NCI-H446 treated with DMSO at 0.1 percent for 48 hours (cell line): ENCODE data around the gene THRA.

Experiments used
- DNase-seq: peaks from one replicate; lab custom pipeline; 2025; lab: John Stamatoyannopoulos, UW

The THRA gene, protein sequence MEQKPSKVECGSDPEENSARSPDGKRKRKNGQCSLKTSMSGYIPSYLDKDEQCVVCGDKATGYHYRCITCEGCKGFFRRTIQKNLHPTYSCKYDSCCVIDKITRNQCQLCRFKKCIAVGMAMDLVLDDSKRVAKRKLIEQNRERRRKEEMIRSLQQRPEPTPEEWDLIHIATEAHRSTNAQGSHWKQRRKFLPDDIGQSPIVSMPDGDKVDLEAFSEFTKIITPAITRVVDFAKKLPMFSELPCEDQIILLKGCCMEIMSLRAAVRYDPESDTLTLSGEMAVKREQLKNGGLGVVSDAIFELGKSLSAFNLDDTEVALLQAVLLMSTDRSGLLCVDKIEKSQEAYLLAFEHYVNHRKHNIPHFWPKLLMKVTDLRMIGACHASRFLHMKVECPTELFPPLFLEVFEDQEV

DNA sequence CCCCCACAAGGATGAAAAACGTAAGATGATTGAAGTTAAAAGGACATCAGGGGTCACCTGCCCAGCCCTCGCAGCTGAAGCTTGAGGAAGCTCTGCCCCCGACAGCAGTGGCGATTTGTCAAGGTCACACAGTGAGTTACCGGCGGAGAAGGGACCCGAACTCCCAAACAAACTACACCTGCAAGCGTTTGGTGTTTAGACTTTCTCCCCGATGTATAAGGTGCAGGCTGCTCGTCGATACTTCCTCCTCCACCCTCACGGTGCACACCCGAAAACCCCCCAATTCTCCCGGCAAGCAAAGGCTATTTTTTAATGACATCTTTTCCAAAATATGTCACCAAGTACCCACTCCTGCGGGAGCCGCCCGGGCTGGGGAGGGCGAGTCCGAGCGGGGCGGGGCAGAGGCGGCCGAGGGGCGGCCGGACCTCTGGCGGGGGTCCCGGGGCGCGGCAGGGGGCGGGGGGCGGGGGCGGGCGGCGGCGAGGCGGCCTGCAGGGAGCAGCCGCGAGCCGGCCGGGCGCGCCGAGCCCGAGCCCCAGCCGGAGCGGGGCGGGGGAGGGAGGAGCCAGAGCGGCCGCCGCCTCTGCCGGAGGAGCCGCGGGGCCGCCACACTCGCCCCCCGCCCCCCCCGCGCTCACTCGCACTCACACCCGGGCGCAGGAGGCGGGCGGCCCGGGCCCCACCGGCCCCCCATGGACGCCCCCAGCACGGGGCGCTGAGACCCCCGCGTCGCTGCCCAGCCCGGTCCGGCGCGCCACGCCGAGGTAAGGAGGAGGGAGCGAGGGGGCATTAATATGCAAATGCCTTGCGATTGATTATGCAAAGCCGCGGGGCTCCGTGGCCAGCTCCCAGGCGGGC lies at the start of gene THRA:
THRA (plus strand) TSS at position 637 of the 858 bp plus-strand sequence. CDS start 11,524 bp downstream, outside the sequence.
- no peak for DNase-seq

DNA sequence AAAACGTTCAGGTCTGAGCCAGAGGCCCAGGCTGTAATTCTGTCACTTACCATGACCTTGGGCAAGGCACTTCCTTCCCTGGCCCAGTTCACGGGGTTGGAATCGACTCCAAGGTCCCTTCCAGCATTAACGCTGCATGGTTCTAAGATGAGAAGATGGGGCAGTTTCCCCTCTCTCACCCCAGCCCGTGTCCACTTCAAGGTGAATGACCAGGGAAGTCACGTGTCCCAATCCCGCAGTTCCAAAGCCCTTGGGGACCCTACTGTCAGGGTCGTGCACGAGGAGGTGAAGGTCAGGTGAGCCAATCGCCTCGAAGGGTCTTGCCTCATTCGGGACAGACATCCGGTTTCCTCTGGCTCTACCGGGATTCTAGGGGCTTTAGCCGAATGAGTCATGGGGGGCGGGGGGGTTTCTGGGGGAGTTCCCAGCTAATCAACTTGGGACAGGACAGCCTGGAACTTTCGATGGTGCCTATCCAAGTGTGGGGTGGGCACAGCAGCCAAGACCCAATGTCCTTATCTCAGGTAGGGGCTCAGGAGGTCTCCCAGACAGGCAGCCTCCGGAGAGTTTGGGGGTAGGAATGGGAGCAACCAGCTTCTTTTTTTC lies 48.3 kb upstream of the THRA start:
- no peak for DNase-seq

DNA sequence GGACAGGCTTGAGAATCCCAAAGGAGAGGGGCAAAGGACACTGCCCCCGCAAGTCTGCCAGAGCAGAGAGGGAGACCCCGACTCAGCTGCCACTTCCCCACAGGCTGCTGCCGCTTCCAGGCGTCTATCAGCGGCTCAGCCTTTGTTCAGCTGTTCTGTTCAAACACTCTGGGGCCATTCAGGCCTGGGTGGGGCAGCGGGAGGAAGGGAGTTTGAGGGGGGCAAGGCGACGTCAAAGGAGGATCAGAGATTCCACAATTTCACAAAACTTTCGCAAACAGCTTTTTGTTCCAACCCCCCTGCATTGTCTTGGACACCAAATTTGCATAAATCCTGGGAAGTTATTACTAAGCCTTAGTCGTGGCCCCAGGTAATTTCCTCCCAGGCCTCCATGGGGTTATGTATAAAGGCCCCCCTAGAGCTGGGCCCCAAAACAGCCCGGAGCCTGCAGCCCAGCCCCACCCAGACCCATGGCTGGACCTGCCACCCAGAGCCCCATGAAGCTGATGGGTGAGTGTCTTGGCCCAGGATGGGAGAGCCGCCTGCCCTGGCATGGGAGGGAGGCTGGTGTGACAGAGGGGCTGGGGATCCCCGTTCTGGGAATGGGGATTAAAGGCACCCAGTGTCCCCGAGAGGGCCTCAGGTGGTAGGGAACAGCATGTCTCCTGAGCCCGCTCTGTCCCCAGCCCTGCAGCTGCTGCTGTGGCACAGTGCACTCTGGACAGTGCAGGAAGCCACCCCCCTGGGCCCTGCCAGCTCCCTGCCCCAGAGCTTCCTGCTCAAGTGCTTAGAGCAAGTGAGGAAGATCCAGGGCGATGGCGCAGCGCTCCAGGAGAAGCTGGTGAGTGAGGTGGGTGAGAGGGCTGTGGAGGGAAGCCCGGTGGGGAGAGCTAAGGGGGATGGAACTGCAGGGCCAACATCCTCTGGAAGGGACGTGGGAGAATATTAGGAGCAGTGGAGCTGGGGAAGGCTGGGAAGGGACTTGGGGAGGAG lies 47.5 kb upstream of the THRA start, which contains the start of gene CSF3:
CSF3 (plus strand) TSS at position 436 of the 993 bp plus-strand sequence; CDS start at position 471, 35 bp downstream.
- DNase-seq = no peak

DNA sequence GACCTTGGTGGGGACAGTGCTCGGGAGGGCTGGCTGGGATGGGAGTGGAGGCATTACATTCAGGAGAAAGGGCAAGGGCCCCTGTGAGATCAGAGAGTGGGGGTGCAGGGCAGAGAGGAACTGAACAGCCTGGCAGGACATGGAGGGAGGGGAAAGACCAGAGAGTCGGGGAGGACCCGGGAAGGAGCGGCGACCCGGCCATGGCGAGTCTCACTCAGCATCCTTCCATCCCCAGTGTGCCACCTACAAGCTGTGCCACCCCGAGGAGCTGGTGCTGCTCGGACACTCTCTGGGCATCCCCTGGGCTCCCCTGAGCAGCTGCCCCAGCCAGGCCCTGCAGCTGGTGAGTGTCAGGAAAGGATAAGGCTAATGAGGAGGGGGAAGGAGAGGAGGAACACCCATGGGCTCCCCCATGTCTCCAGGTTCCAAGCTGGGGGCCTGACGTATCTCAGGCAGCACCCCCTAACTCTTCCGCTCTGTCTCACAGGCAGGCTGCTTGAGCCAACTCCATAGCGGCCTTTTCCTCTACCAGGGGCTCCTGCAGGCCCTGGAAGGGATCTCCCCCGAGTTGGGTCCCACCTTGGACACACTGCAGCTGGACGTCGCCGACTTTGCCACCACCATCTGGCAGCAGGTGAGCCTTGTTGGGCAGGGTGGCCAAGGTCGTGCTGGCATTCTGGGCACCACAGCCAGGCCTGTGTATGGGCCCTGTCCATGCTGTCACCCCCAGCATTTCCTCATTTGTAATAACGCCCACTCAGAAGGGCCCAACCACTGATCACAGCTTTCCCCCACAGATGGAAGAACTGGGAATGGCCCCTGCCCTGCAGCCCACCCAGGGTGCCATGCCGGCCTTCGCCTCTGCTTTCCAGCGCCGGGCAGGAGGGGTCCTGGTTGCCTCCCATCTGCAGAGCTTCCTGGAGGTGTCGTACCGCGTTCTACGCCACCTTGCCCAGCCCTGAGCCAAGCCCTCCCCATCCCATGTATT lies 46.5 kb upstream of the THRA start:
- DNase-seq = no peak

DNA sequence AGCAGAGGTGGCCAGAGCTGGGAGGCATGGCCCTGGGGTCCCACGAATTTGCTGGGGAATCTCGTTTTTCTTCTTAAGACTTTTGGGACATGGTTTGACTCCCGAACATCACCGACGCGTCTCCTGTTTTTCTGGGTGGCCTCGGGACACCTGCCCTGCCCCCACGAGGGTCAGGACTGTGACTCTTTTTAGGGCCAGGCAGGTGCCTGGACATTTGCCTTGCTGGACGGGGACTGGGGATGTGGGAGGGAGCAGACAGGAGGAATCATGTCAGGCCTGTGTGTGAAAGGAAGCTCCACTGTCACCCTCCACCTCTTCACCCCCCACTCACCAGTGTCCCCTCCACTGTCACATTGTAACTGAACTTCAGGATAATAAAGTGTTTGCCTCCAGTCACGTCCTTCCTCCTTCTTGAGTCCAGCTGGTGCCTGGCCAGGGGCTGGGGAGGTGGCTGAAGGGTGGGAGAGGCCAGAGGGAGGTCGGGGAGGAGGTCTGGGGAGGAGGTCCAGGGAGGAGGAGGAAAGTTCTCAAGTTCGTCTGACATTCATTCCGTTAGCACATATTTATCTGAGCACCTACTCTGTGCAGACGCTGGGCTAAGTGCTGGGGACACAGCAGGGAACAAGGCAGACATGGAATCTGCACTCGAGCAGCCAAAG lies 45.2 kb upstream of the THRA start:
- no peak for DNase-seq

DNA sequence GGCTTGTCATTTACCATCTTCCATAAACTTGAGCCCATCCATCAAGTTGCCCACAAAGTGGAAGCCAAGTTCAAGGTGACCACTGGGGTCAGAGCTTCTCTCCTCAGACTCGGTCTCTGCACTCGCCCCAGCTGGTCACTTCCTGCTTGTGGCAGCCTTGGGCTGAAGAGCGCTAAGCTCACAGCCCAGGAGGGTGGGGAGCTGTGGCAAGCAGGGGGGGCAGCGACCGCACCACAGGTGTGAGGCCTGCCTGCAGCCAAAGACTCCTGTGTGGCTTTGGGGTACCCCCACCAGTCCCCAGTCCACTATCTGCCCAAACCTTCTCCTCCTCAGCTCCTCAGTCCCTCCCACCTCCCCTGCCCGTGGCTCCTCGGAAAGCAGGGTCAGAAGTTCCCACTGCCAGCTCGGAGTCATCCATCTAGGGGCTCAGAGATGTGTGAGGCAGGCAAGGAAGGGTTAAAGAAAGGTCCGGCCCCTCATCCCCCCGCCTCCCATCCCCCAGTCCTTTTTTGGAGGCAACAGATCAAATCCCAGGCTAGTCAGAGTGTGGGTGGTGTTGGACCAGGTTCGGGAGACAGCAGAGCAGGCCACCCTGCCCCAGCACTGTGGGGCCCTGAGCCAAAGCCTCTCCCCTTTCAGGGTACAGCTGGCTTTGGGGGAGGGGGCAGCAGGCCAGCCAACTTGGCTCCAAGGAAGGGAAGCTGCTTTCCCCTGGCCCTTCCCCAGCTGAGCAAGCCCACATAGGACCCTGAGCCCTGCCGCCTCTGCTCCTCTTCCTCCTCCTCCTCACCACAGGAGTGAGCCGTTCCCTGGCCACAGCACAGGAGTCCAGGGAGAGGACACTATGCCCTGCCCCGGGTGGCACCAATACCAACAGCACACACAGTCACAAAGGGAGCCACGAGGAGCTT lies 44.3 kb upstream of the THRA start:
- DNase-seq = no peak

DNA sequence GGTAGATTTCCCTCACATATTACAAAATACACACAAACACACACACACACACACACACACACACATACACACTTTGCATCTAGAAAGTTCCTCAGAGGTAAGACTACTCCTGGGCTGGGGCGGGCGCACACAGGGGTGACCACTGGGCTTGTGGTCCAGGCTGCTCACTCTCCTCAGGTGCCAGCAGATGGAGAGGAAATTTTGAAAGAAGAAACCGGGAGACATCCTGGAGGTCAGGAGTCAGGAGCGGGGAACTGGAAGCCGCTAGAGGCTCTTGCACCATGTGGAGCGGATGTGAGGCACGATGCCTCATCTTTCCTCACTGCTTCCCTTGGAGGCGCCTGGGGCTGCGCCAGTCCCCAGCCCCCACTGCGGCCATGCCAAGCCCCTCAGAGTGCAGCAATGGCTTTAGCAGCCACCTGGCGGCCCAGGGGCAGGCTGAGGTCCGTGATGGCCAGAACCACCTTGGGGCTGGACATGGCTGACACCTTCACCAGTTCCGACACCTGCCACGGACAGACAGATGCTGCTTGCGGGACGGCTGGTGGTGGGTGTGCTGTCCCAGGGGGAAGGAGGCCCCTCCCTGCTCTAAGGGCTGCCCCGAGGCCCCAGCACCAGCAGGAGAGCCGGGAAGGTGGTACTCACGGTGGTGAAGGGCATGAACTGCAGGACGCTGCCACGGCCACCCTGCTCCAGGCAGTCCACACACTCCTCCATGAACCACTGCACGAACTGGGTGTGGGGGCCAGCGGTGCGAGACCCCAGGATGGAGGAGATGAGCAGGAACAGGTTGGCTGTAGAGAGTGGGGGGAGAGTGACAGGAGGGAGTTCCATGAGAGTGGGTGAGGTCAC lies 43.4 kb upstream of the THRA start:
- DNase-seq = no peak

DNA sequence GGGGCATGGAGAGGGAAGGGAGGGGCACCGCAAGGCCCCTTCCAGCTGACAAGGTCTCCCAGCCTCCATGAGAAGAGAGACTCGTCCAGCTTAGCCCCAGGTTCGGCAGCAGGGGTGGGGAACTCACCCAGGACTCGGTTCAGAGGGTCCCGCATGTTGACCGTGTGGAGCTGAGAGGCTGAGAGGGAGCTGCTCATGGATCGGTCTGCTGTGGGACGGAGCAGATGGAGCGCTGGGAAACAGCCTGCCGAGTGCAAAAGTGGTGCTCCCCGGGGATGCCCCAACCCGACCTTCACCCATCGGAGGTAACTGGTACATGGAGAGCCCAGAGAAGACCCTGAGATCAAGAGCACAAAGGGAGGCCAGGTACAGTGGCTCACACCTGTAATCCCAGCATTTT lies 42.6 kb upstream of the THRA start:
- no peak for DNase-seq

DNA sequence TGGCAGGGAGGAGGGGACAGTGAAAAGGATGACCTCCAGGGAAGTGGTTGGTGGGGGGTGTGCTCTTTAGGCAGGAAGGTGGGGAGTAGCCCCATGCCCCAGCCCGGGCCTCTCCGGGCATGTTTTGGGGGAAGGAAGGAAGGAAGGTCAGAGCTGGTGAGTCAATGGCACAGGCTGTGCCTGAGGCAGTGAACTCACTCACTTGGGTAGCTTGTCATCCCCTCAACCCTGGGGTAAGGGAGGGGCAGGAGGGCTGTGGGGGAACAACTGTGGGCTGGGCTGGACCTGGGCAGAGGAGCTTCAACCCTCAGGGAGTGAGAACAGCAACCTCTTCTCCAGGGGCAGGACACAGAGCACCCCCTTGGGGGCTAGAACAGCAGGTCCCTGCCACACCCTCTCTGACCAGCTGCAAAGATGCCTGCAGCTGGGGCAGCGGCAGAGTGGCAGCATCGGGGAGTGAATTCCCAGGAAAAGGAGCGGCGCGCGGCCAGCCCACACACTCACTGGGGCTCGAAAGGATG lies 41.3 kb upstream of the THRA start:
- DNase-seq = no peak

DNA sequence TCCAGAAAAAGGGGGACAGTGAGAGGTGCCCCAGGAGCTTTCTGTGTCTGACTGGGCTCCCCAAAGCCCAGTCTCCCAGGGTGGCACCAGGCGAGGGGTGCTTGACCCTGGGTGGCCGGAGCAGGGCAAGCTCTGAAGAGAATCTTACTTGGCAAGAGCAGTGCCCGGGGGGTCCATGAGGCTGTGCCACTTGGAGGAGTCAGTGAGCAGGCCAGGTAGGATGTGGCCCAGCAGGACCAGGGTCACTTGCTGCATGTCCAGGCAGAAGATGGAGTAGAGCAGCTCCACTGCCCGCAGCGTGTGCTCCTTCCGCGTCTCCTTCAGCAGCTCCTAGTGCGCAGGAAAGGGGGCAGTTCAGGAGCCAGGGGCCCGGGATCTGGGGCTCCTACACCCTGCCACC lies 40.3 kb upstream of the THRA start:
- DNase-seq = no peak

DNA sequence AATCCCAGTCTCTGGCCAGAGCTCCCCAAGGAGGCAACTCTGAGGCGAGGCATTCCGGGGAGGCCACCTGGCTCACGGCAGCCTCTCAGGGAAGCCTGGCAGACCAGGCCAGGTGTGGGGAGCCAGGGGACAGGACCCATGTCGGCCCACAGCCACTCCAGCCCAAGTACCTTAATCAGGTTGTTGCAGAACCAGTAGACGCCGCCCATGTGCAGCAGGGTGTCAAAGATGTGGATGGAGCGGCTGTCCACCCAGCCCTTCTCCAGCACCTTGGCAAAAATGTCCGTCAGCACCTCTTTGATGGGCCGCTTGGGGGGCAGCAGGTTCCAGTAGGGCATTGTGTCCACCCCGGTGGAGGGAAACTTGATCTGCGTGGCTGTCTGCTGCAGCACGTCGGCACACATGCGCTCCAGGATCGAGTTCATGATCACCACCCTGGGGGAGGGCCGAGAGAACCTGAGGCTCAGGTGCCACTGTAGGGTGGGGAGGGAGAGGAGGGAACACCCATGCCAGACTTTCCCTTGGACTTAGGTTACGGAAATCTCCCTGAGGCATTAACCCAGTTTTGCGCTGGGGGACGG lies 39.7 kb upstream of the THRA start:
- DNase-seq = no peak

DNA sequence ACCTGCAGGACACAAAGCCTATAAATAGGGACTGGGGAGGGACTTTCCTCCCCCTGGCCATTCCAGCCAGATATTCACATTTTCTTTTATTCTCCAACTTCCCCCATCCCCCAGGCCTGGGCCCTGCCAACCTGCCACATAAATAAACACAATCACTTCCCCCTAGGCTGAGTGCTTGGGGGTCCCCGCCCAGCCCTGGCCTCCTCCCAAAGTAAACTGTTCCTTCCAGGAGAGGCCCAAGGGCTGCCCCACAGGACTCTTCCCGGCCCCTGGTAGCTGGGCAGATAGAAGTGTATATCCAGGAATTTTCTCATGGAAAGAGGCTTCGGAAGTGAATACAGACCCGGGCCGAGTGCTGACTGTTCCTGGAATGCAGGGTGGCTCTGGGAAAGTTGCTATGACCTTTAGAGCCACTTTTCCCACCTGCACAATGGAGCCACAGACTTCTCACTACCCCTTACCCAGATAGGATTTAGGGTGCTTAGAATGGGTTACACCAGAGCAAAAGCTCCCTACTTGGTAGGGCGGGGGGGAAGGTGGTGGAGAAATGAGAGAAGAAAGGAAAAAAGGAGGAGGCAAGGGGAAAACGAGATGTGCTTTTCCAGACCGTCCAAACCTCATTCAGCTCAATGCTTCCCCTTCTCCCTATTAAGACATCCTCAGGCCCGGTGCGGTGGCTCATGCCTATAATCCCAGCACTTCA lies 39.0 kb upstream of the THRA start:
- no peak for DNase-seq

DNA sequence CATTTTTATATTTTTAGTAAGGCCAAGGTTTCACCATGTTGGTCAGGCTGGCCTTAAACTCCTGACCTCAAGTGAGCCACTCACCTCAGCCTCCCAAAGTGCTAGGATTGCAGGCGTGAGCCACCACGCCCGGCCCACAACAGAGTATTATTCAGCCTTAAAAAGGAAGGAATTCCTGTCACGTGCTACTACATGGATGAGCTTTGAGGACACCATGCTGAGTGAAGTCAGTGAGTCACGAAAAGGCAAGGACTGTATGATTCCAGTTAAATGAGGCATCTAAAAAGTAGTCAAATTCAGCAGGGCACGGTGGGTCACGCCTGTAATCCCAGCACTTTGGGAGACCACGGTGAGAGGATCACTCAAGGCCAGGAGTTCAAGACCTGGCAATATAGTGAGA lies 37.9 kb upstream of the THRA start:
- no peak for DNase-seq

DNA sequence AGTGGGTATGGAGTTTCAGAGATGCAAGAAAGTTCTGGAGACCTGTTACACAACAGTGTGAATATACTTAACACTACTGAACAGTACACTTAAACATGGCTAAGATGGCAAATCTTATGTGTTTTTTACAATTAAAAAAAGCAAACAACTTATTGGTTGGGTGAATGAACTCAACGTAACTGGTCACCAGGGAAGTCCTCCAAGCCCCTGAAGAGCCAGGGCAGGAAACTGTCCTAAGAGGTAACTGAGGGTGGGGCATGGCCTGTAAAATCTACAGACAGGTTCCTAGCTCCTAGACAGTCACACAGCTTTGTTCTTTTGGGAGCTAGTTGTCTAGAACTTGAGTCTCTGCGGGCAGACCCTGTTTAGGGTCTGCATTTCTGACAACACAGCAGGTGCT lies 37.2 kb upstream of the THRA start:
- DNase-seq = no peak

DNA sequence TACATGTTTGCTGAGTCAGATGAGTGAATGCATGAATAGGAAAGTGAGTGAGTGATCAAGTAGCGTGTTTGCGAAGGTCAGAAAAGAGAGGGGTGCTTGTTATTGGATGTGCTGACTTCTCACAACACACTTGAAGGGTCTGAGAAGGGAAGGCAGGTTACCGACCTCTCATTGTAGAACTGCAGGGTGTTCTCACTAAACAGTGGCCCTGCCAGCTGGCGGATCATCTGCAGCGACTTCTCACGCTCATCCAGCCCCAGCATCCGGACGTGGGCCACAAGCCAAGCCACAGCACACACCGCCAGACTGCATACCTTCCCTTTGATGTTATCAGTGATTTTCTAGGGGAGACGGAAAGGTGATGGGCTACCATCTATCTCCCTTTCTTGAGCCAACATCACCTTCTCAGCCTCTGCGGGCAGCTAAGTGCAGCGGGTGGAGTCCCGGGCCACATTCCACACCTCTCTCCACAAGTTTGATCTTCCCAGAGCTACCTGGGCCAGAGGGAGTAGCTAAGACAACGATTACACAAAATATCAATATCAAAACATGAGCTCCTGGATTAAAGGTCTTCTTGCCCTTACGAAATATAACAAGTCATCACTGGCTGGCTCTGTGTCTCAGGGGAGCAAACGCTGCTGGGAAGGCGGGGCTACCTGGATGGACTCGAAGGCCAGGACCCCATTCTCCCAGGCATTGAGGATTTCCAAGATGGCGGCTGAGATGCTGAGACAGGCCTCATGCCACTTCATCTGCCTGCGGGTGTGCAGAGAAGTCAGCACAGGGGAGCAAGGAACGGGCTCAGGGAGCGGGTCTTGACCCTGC lies 36.6 kb upstream of the THRA start:
- DNase-seq = no peak
